ENCODE data around the gene TNRC6B.
"Not testable (repeated sequence)": the region's sequence is repeated elsewhere in the genome, so short reads cannot be mapped to it uniquely, and the experiment has no call there.

Gene TNRC6B

GRCh38 chr22:40216041-40216756, 38.5 kb downstream of the TNRC6B start:
- no peak for DNase-seq

GRCh38 chr22:40218152-40218551, 40.4 kb downstream of the TNRC6B start:
- DNase-seq: no peak

GRCh38 chr22:40218723-40219294, 41.1 kb downstream of the TNRC6B start:
- no peak for DNase-seq

- peak; percentile 34 for DNase-seq
These were observed 42.8 kb downstream of the TNRC6B start for GRCh38 chr22:40220316-40221054.

GRCh38 chr22:40221055-40221414, 43.3 kb downstream of the TNRC6B start:
- DNase-seq: no peak

GRCh38 chr22:40222979-40223378, 45.3 kb downstream of the TNRC6B start:
- DNase-seq: not testable (repeated sequence)

GRCh38 chr22:40224702-40225101, 47.0 kb downstream of the TNRC6B start:
- no peak for DNase-seq

GRCh38 chr22:40226620-40227019, 48.9 kb downstream of the TNRC6B start:
- no peak for DNase-seq

GRCh38 chr22:40231618-40232313, 54.0 kb downstream of the TNRC6B start:
- DNase-seq: no peak

GRCh38 chr22:40232624-40233023, 54.9 kb downstream of the TNRC6B start:
- no peak for DNase-seq

GRCh38 chr22:40233886-40234285, 56.2 kb downstream of the TNRC6B start:
- no peak for DNase-seq

- DNase-seq: no peak
These were observed 56.9 kb downstream of the TNRC6B start for GRCh38 chr22:40234658-40235057.

- DNase-seq: no peak
These were observed 57.6 kb downstream of the TNRC6B start for GRCh38 chr22:40235308-40235707.

GRCh38 chr22:40236131-40236665, 58.5 kb downstream of the TNRC6B start:
- DNase-seq: no peak

- peak; percentile 1 for DNase-seq
These were observed 59.5 kb downstream of the TNRC6B start for GRCh38 chr22:40237241-40237640.

- DNase-seq: no peak
These were observed 60.2 kb downstream of the TNRC6B start for GRCh38 chr22:40237788-40238424.

- peak; percentile 75 for DNase-seq
These were observed 61.0 kb downstream of the TNRC6B start for GRCh38 chr22:40238425-40239344.

GRCh38 chr22:40239345-40239683, 61.6 kb downstream of the TNRC6B start:
- no peak for DNase-seq

GRCh38 chr22:40240160-40240559, 62.4 kb downstream of the TNRC6B start:
- no peak for DNase-seq

- DNase-seq: no peak
These were observed 63.0 kb downstream of the TNRC6B start for GRCh38 chr22:40240686-40241085.

- no peak for DNase-seq
These were observed 63.6 kb downstream of the TNRC6B start for GRCh38 chr22:40241200-40241763.
